Endodermal cell (in vitro differentiated cells): Measurements from ENCODE around the gene SRPRB. TPM values are rescaled to one million over a fixed set of nuclear protein-coding genes. Genes with fewer than 3 reads are reported as not detected.

Experiments used
- DNase-seq: peaks from one replicate; pipeline ENCODE4 v3.0.0-alpha.2; 2017
- H3K27ac ChIP-seq: 2 replicates; pipeline ENCODE4 v1.5.1; 2013; ENCODE audit warnings: mild to moderate bottlenecking, low read depth, low read length, moderate library complexity
- H3K27me3 ChIP-seq: 2 replicates; pipeline ENCODE4 v1.6.1; 2013; ENCODE audit warnings: mild to moderate bottlenecking, low read length, moderate library complexity; ENCODE audit not compliant: insufficient read depth, control insufficient read depth, poor library complexity, severe bottlenecking
- H3K36me3 ChIP-seq: 2 replicates; pipeline ENCODE4 v1.7.0; 2013; ENCODE audit warnings: mild to moderate bottlenecking, low read length, moderate library complexity; ENCODE audit not compliant: control insufficient read depth, insufficient read depth
- H3K4me1 ChIP-seq: one replicate; pipeline ENCODE4 v1.7.0; 2013; ENCODE audit warnings: low read length; ENCODE audit not compliant: control insufficient read depth, insufficient read depth
- H3K4me3 ChIP-seq: 2 replicates; pipeline ENCODE4 v1.5.1; 2013; ENCODE audit warnings: mild to moderate bottlenecking, low read length, moderate library complexity
- H3K9ac ChIP-seq: 2 replicates; pipeline ENCODE4 v1.6.1; 2013; ENCODE audit warnings: mild to moderate bottlenecking, low read length, moderate library complexity; ENCODE audit not compliant: poor library complexity, severe bottlenecking; ENCODE audit errors: extremely low read depth
- H3K9me3 ChIP-seq: 2 replicates; pipeline ENCODE4 v1.6.1; 2013; ENCODE audit warnings: mild to moderate bottlenecking, low read length, moderate library complexity; ENCODE audit not compliant: control insufficient read depth
- H3K27ac Mint-ChIP-seq: 2 replicates; pipeline ENCODE4 v1.8.0; 2020; ENCODE audit warnings: mixed read lengths
- H3K27me3 Mint-ChIP-seq: 2 replicates; pipeline ENCODE4 v1.8.0; 2021; ENCODE audit warnings: mild to moderate bottlenecking, mixed read lengths; ENCODE audit not compliant: insufficient read depth
- H3K36me3 Mint-ChIP-seq: 2 replicates; pipeline ENCODE4 v1.8.0; 2020; ENCODE audit warnings: low read depth, mixed read lengths
- H3K4me1 Mint-ChIP-seq: 2 replicates; pipeline ENCODE4 v1.8.0; 2020; ENCODE audit warnings: mixed read lengths
- H3K4me3 Mint-ChIP-seq: 2 replicates; pipeline ENCODE4 v1.8.0; 2020; ENCODE audit warnings: mild to moderate bottlenecking, moderate library complexity, mixed read lengths
- H3K9me3 Mint-ChIP-seq: 2 replicates; pipeline ENCODE4 v1.8.0; 2020; ENCODE audit warnings: mild to moderate bottlenecking, mixed read lengths
- CTCF ChIP-seq: fragments of 200-600 bp; sonication (generic); conservative IDR thresholded peaks from 2 replicates; pipeline ENCODE4 v1.5.0; 2021; ENCODE audit warnings: antibody characterized with exemption, mild to moderate bottlenecking
- WGBS, 2 experiments: methylation state at CpG; one replicate each; pipeline versions ENCODE4 v1.1.5 to v1.1.7; 2013; ENCODE audit warnings: missing lambda C conversion rate in 2 of 2, mixed read lengths in 1 of 2; ENCODE audit not compliant: insufficient coverage in 1 of 2, insufficient read length in 1 of 2; 5-methylcytosine and 5-hydroxymethylcytosine counted together
- total RNA-seq, 2 donors: library from RNA; stranded (reverse); fragmentation: NEBNext Ultra II Directional in 1 of 2; extraction: Animal tissue kit (Norgen Biotek cat#: 25700) in 1 of 2; gene quantifications; 2 replicates in 1 of 2; 3 replicates in 1 of 2; pipeline ENCODE4 v1.2.1, GENCODE V29; 2021

Gene SRPRB
- total RNA-seq, 2 donors from 2014 or later, result 26.1 to 33.6 TPM

GRCh38 chr3:133868186-133868585 lies 62.6 kb downstream of the SRPRB start:
- no peaks in the 10 kb centered on the region for H3K27me3 Mint-ChIP-seq
- no peak overlapping the region for H3K27ac Mint-ChIP-seq
- H3K4me3 Mint-ChIP-seq, result no peak overlapping the region
- Histone ChIP-seq H3K4me1 (no peaks in the 10 kb centered on the region), H3K4me3 (no peak overlapping the region), H3K27ac (no peak overlapping the region), H3K36me3 (no peaks in the 10 kb centered on the region), H3K9ac (no peak overlapping the region), H3K27me3 (no peaks in the 10 kb centered on the region), H3K9me3 (no peaks in the 10 kb centered on the region)
- H3K9me3 Mint-ChIP-seq, result no peaks in the 10 kb centered on the region
- H3K4me1 Mint-ChIP-seq, result no peaks in the 10 kb centered on the region
- 74 to 79% methylated on average over 6 to 8 of the region's 8 CpGs for WGBS, 2 experiments
- no peaks in the 10 kb centered on the region for H3K36me3 Mint-ChIP-seq
- no peak for TF ChIP-seq CTCF
- no peak for DNase-seq

GRCh38 chr3:133868758-133869475 lies 63.3 kb downstream of the SRPRB start:
- Mint-ChIP-seq H3K27ac (no peak overlapping the region), H3K4me1 (no peaks in the 10 kb centered on the region)
- WGBS, 2 experiments, result 76 to 82% methylated on average over 3 to 7 of the region's 7 CpGs

GRCh38 chr3:133869586-133869985 lies 64.0 kb downstream of the SRPRB start:
- H3K27ac ChIP-seq, result no peak overlapping the region
- no peak overlapping the region for H3K9ac ChIP-seq
- no peak overlapping the region for H3K4me3 ChIP-seq
- no peaks in the 10 kb centered on the region for H3K27me3 Mint-ChIP-seq
- H3K36me3 ChIP-seq, result no peaks in the 10 kb centered on the region
- no peak for DNase-seq
- no peaks in the 10 kb centered on the region for H3K36me3 Mint-ChIP-seq
- H3K27ac Mint-ChIP-seq, result no peak overlapping the region
- H3K4me1 ChIP-seq, result no peaks in the 10 kb centered on the region
- H3K9me3 ChIP-seq, result no peaks in the 10 kb centered on the region
- TF ChIP-seq CTCF, result no peak
- 85 to 93% methylated on average over 4 to 6 of the region's 6 CpGs for whole genome bisulfite sequencing, 2 experiments
- no peaks in the 10 kb centered on the region for H3K4me1 Mint-ChIP-seq
- no peaks in the 10 kb centered on the region for H3K9me3 Mint-ChIP-seq
- H3K27me3 ChIP-seq, result no peaks in the 10 kb centered on the region
- no peak overlapping the region for H3K4me3 Mint-ChIP-seq

More at GRCh38 chr3:133868758-133869475, 63.3 kb downstream of the SRPRB start:
- Histone ChIP-seq H3K4me1 (no peaks in the 10 kb centered on the region), H3K9me3 (no peaks in the 10 kb centered on the region), H3K9ac (no peak overlapping the region), H3K27ac (no peak overlapping the region), H3K27me3 (no peaks in the 10 kb centered on the region), H3K36me3 (no peaks in the 10 kb centered on the region), H3K4me3 (no peak overlapping the region)
- Mint-ChIP-seq H3K36me3 (no peaks in the 10 kb centered on the region), H3K27me3 (no peaks in the 10 kb centered on the region), H3K4me3 (no peak overlapping the region), H3K9me3 (no peaks in the 10 kb centered on the region)
- TF ChIP-seq CTCF, result no peak
- DNase-seq, result no peak
